ENCODE data around the gene HPN.
"Not testable (repeated sequence)": the region's sequence is repeated elsewhere in the genome, so short reads cannot be mapped to it uniquely, and the experiment has no call there.

HPN gene

GRCh38 chr19:35044317-35045117, 3.0 kb downstream of the HPN start:
- no peak for DNase-seq

DNA sequence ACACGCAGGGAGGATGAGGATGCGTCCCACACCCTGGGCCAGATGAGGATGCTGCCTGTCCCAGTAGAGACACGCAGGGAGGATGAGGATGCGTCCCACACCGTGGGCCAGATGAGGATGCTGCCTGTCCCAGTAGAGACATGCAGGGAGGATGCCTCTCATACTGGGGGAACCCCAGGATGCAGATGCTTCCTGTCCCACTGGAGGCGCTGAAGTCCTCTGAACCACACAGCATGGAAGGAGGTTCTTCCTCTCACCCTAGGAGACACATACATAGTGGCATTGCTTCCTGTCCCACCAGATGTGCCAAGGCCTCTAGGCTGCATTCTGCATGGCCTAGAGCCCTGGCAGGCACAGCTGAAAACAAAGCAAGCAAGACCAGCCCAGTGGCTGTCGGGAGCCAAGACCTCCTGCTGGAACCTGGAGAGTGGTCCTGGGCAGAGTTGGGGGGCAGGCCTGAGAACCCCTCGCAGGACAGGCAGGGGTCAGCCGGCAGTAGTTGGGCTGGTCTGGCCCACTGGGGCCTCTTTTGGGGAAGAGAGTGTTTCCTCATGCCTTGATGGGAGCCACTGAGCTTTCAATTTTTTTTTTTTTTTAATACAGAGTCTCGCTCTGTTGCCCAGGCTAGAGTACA, 4.3 kb downstream of the HPN start:
- DNase-seq = no peak

- DNase-seq = no peak
Observed at GRCh38 chr19:35046461-35046860, 4.9 kb downstream of the HPN start.

- peak; percentile 60 for DNase-seq
Observed at GRCh38 chr19:35048911-35049411, 7.4 kb downstream of the HPN start.

- no peak for DNase-seq
Observed at GRCh38 chr19:35049456-35049855, 7.9 kb downstream of the HPN start.

DNA sequence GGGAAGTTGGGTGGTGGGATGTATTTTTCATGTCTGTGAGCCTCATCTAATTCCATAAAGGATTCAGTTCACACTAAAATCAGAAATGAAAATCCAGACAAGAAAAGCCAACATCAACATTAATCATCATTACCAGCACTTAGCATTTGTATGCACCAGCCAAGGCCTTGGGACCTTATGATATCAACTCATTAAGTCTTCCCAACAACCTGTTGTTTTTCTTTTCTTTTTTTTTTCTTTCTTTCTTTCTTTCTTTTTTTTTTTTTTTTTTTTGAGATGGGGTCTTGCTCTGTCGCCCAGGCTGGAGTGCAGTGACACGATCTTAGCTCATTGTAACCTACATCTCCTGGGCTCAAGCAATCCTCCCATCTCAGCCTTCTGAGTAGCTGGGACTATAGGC, 9.1 kb downstream of the HPN start:
- not testable (repeated sequence) for DNase-seq

DNA sequence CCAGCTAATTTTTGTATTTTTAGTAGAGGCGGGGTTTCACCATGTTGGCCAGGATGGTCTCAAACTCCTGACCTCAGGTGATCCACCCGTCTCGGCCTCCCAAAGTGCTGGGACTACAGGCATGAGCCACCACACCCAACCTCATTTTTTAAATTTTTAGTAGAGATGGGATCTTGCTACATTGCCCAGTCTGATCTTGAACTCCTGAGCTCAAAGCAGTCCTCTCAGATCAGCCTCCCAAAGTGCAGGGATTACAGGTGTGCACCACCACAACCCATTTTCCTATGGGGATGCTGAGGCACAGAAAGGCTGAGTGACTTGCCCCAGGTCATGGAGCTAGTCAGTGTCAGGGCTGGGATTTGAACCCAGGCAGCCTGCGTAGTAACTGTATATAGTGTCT, 9.7 kb downstream of the HPN start:
- DNase-seq = not testable (repeated sequence)

DNA sequence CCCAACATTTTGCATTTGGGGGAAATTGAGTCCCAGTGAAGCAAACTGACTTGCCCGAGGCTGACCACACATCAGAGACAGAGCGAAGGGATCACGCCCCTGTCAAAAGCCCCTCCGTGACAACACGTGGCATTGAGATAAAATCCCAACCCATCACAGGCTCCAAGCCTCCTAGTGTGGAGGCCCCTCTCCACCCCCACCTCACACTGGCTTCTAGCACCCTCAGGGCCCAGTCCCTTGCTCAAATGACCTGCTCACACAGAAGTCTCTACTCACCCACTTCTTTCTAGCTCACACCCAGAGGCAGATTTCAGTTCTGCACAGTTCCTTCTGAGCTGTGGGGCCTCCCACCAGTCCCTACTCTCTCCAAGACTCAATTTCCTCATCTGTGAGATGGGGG, 10.3 kb downstream of the HPN start:
- DNase-seq = no peak

GRCh38 chr19:35052599-35053190, 11.2 kb downstream of the HPN start:
- DNase-seq = no peak

DNA sequence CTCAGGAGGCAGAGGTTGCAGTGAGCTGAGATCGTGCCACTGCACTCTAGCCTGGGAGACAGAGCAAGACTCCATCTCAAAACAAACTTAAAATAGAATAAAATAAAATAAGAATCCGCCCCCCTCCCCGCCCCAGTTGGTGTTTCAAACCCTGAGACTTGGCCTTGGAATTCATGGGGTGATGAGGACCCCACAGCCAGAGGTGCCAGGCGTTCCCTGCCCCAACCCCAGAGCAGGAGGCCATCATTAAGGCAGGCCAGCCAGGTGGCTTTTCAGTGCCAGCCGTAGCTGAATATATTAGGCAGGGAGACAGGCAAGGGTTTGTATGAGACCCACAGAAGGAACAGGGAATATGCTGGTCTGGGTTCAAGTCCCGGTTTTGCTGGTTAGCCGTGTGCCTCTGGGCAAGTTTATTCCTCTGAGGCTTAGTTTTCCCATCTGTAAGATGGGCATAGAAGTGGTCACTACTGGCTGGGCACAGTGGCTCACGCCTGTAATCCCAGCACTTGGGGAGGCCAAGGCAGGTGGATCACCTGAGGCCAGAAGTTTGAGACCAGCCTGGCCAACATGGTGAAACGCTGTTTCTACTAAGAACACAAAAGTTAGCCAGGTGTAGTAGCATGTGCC, 12.3 kb downstream of the HPN start:
- no peak for DNase-seq

GRCh38 chr19:35054626-35055025, 13.1 kb downstream of the HPN start:
- DNase-seq = no peak

GRCh38 chr19:35055715-35056179, 14.2 kb downstream of the HPN start:
- DNase-seq = no peak

DNA sequence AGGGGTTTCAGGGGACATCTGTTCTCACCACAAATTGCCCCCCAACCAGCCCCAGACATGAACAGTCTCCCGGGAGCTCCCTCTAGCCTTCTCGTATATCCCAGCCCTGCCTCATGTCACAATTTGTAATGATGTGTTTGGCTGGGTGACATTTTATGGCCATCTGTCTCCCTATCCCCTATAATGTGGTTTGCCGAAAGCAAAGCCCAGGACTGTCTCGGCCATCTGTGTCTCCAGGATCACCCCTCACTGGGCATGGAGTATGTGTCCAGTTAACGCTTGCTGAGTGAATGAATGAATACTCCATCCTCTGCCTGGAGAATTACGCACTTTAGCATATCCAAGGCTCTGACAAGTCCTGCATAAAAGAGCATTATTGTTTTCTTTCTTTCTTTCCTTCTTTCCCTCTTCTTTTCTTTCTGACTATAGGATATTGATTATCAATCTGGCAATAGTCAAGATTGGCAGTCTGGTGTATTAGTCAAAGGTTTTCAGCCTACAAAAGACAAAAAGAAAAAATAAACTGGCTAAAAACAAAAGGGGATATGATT, 15.1 kb downstream of the HPN start:
- no peak for DNase-seq

- DNase-seq = no peak
Observed at GRCh38 chr19:35058370-35058769, 16.8 kb downstream of the HPN start.

- no peak for DNase-seq
Observed at GRCh38 chr19:35059006-35059798, 17.7 kb downstream of the HPN start.

DNA sequence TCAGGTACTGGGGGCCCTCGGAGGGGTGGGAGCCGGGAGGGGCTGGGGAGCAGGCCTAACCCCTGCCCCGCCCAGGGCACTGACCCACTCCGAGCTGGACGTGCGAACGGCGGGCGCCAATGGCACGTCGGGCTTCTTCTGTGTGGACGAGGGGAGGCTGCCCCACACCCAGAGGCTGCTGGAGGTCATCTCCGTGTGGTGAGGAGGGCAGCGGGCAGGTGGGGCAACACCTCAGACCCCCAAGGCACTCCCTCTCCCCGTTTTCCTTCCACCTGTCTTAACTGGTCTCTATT, 18.2 kb downstream of the HPN start:
- no peak for DNase-seq

DNA sequence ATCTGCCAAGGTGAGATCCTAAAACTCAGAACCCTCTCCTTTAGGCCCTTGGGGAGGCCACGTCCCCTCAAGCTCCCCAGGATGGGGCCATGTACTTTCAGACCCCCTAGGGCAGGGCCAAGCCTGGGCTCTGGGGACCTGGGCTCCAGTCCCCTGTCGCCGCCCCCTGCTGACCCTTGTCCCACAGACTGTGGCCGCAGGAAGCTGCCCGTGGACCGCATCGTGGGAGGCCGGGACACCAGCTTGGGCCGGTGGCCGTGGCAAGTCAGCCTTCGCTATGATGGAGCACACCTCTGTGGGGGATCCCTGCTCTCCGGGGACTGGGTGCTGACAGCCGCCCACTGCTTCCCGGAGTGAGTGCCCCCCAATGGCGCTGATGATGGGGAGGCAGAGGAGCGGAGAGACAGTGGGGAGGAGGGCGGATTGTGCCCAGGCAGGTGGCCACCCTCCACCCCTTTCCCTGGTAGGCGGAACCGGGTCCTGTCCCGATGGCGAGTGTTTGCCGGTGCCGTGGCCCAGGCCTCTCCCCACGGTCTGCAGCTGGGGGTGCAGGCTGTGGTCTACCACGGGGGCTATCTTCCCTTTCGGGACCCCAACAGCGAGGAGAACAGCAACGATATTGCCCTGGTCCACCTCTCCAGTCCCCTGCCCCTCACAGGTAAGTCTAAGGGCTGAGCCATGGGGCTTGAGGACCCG, 18.8 kb downstream of the HPN start:
- no peak for DNase-seq

GRCh38 chr19:35061583-35062373, 20.3 kb downstream of the HPN start:
- DNase-seq = no peak

DNA sequence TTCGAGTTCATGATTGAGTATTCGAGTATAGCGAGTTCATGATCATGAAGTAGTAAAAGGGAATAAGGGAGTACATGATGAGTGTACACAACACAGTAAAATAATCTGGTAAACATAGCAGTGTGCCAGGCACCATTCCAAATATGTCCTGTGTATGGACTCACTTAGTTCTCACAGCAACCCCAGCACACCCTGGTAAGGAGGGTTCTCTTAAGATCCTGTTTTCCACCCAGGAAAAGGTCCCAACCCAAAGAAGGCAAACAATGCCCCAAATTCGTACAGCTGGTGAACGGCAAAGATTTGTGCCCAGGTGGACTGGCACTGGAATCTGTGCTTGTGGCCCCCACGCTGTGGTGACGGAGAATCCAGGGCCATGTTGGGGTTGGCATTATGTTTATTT, 21.4 kb downstream of the HPN start:
- no peak for DNase-seq

- DNase-seq = no peak
Observed at GRCh38 chr19:35063940-35064818, 22.7 kb downstream of the HPN start.

All from NCI-H2029 (cell line).